WTC11 (cell line): Measurements from ENCODE around the gene TBCCD1.

ENCODE experiments used
- ATF2 ChIP-seq: sonication (generic); formaldehyde crosslinking; IDR thresholded peaks from 2 replicates; pipeline ENCODE4 v1.8.1; 2022; ENCODE audit warnings: low read depth, missing genetic modification reagents, borderline replicate concordance
- ATF6 ChIP-seq: sonication (generic); formaldehyde crosslinking; IDR thresholded peaks from 2 replicates; pipeline ENCODE4 v1.8.1; 2023; ENCODE audit warnings: mild to moderate bottlenecking, missing genetic modification reagents
- CTCF ChIP-seq: fragments of 200-600 bp; IDR thresholded peaks from 2 replicates; pipeline ENCODE4 v1.8.0; 2022; ENCODE audit warnings: antibody characterized with exemption
- HMGXB4 ChIP-seq: sonication (generic); formaldehyde crosslinking; IDR thresholded peaks from 2 replicates; pipeline ENCODE4 v1.8.1; 2023; ENCODE audit warnings: mild to moderate bottlenecking, moderate library complexity, missing genetic modification reagents
- MYBL2 ChIP-seq: sonication (generic); formaldehyde crosslinking; IDR thresholded peaks from 2 replicates; pipeline ENCODE4 v1.8.1; 2023; ENCODE audit warnings: mild to moderate bottlenecking, moderate library complexity, missing genetic modification reagents
- ZNF263 ChIP-seq: sonication (generic); formaldehyde crosslinking; IDR thresholded peaks from 2 replicates; pipeline ENCODE4 v1.8.1; 2022; ENCODE audit warnings: low read depth, mild to moderate bottlenecking, moderate library complexity, missing genetic modification reagents

- TF ChIP-seq ATF6 (CRISPR knock-in tag) (no peak), CTCF (no peak), ATF2 (CRISPR knock-in tag) (no peak), MYBL2 (no peak), HMGXB4 (CRISPR knock-in tag) (no peak), ZNF263 (no peak)
Observed at GRCh38 chr3:186520957-186521842, 45.9 kb downstream of the TBCCD1 start.
